ENCODE data around the gene TAS2R42.

Gene TAS2R42

GRCh38 chr12:11186837-11187236, at the start of gene TAS2R42:
TSS of gene TAS2R42 (minus strand) at chr12:11186937. CDS start at chr12:11186937, 0 bp downstream.
- Mint-ChIP-seq H3K4me1 (peaks cover 4% of the 10 kb centered on the region), H3K4me3 (no peak within 1 kb of the TSS), H3K9me3 (no peaks in the 10 kb centered on the region), H3K36me3 (ENCODE audit: low read depth) (peaks cover 2% of the 10 kb centered on the region), H3K27ac (no peak within 1 kb of the TSS), H3K27me3 (no peaks in the 10 kb centered on the region)
- DNase-seq (no peak), ATAC-seq (no peak)

GRCh38 chr12:11233532-11233931, 46.8 kb upstream of the TAS2R42 start:
- H3K4me1 Mint-ChIP-seq, result no peaks in the 10 kb centered on the region
- no peaks in the 10 kb centered on the region for H3K36me3 Mint-ChIP-seq (ENCODE audit: low read depth)
- no peaks in the 10 kb centered on the region for H3K27me3 Mint-ChIP-seq
- DNase-seq (no peak), ATAC-seq (no peak)
- peaks cover 4% of the 10 kb centered on the region for H3K9me3 Mint-ChIP-seq
- no peak overlapping the region for H3K4me3 Mint-ChIP-seq
- no peak overlapping the region for H3K27ac Mint-ChIP-seq

GRCh38 chr12:11228296-11228879, 41.7 kb upstream of the TAS2R42 start:
- Mint-ChIP-seq H3K27ac (no peak overlapping the region), H3K27me3 (no peaks in the 10 kb centered on the region), H3K9me3 (no peaks in the 10 kb centered on the region), H3K4me3 (no peak overlapping the region), H3K4me1 (no peaks in the 10 kb centered on the region), H3K36me3 (ENCODE audit: low read depth) (no peaks in the 10 kb centered on the region)
- ATAC-seq (no peak), DNase-seq (peak; percentile 33)

- no peak overlapping the region for H3K27ac Mint-ChIP-seq
- no peaks in the 10 kb centered on the region for H3K36me3 Mint-ChIP-seq (ENCODE audit: low read depth)
- DNase-seq (no peak), ATAC-seq (no peak)
- no peaks in the 10 kb centered on the region for H3K27me3 Mint-ChIP-seq
- H3K4me3 Mint-ChIP-seq, result no peak overlapping the region
- H3K4me1 Mint-ChIP-seq, result no peaks in the 10 kb centered on the region
- peaks cover 3% of the 10 kb centered on the region for H3K9me3 Mint-ChIP-seq
Measured at GRCh38 chr12:11227373-11227772, 40.6 kb upstream of the TAS2R42 start.

- Mint-ChIP-seq H3K4me3 (no peak overlapping the region), H3K27ac (no peak overlapping the region), H3K4me1 (no peaks in the 10 kb centered on the region), H3K9me3 (peaks cover 9% of the 10 kb centered on the region), H3K36me3 (ENCODE audit: low read depth) (peaks cover 2% of the 10 kb centered on the region), H3K27me3 (no peaks in the 10 kb centered on the region)
- DNase-seq, result no peak
- no peak for ATAC-seq
Measured at GRCh38 chr12:11209113-11209512, 22.4 kb upstream of the TAS2R42 start.

GRCh38 chr12:11204173-11204572, 17.4 kb upstream of the TAS2R42 start:
- Mint-ChIP-seq H3K4me3 (no peak overlapping the region), H3K36me3 (ENCODE audit: low read depth) (peaks cover 2% of the 10 kb centered on the region), H3K27me3 (no peaks in the 10 kb centered on the region), H3K4me1 (no peaks in the 10 kb centered on the region), H3K27ac (no peak overlapping the region), H3K9me3 (peaks cover 13% of the 10 kb centered on the region)
- ATAC-seq, result no peak
- DNase-seq, result no peak

- peaks cover 13% of the 10 kb centered on the region for H3K9me3 Mint-ChIP-seq
- H3K36me3 Mint-ChIP-seq (ENCODE audit: low read depth), result peaks cover 2% of the 10 kb centered on the region
- ATAC-seq (no peak), DNase-seq (no peak)
- no peak overlapping the region for H3K4me3 Mint-ChIP-seq
- no peaks in the 10 kb centered on the region for H3K27me3 Mint-ChIP-seq
- H3K27ac Mint-ChIP-seq, result no peak overlapping the region
- H3K4me1 Mint-ChIP-seq, result no peaks in the 10 kb centered on the region
Measured at GRCh38 chr12:11202811-11203210, 16.1 kb upstream of the TAS2R42 start.

- DNase-seq (no peak), ATAC-seq (no peak)
- Mint-ChIP-seq H3K27me3 (no peaks in the 10 kb centered on the region), H3K27ac (no peak overlapping the region), H3K4me1 (peaks cover 7% of the 10 kb centered on the region), H3K36me3 (ENCODE audit: low read depth) (no peaks in the 10 kb centered on the region), H3K4me3 (no peak overlapping the region), H3K9me3 (no peaks in the 10 kb centered on the region)
Measured at GRCh38 chr12:11183011-11183410, 3.7 kb downstream of the TAS2R42 start.

GRCh38 chr12:11182529-11182928, 4.2 kb downstream of the TAS2R42 start:
- H3K27ac Mint-ChIP-seq, result no peak overlapping the region
- DNase-seq, result no peak
- no peak for ATAC-seq
- H3K4me3 Mint-ChIP-seq, result no peak overlapping the region
- H3K4me1 Mint-ChIP-seq, result peaks cover 7% of the 10 kb centered on the region
- no peaks in the 10 kb centered on the region for H3K36me3 Mint-ChIP-seq (ENCODE audit: low read depth)
- H3K27me3 Mint-ChIP-seq, result no peaks in the 10 kb centered on the region
- no peaks in the 10 kb centered on the region for H3K9me3 Mint-ChIP-seq

GRCh38 chr12:11178250-11178649, 8.5 kb downstream of the TAS2R42 start:
- Mint-ChIP-seq H3K4me1 (peaks cover 15% of the 10 kb centered on the region), H3K27me3 (no peaks in the 10 kb centered on the region), H3K9me3 (no peaks in the 10 kb centered on the region), H3K27ac (no peak overlapping the region), H3K4me3 (no peak overlapping the region), H3K36me3 (ENCODE audit: low read depth) (peaks cover 21% of the 10 kb centered on the region)
- ATAC-seq (no peak), DNase-seq (no peak)

- Mint-ChIP-seq H3K4me3 (no peak overlapping the region), H3K4me1 (peaks cover 37% of the 10 kb centered on the region), H3K27ac (no peak overlapping the region), H3K36me3 (ENCODE audit: low read depth) (peaks cover 52% of the 10 kb centered on the region), H3K9me3 (no peaks in the 10 kb centered on the region), H3K27me3 (no peaks in the 10 kb centered on the region)
- no peak for DNase-seq
- ATAC-seq, result no peak
Measured at GRCh38 chr12:11174022-11174421, 12.7 kb downstream of the TAS2R42 start.

GRCh38 chr12:11171969-11172675, 14.6 kb downstream of the TAS2R42 start:
- DNase-seq (no peak), ATAC-seq (no peak)
- no peaks in the 10 kb centered on the region for H3K27me3 Mint-ChIP-seq
- peaks cover 66% of the 10 kb centered on the region for H3K36me3 Mint-ChIP-seq (ENCODE audit: low read depth)
- H3K9me3 Mint-ChIP-seq, result no peaks in the 10 kb centered on the region
- peaks cover 53% of the 10 kb centered on the region for H3K4me1 Mint-ChIP-seq
- H3K4me3 Mint-ChIP-seq, result peak overlapping the region; percentile 99
- peak overlapping the region; percentile 100 for H3K27ac Mint-ChIP-seq

GRCh38 chr12:11171145-11171968, 15.4 kb downstream of the TAS2R42 start, which contains the start of gene SMIM10L1:
TSS of gene SMIM10L1 (plus strand) at chr12:11171194. CDS start at chr12:11171357, 163 bp downstream.
- H3K27ac Mint-ChIP-seq, result peak within 1 kb of the TSS; percentile 100
- ATAC-seq, result peak; percentile 99
- DNase-seq, result peak; percentile 88
- H3K9me3 Mint-ChIP-seq, result no peaks in the 10 kb centered on the region
- H3K27me3 Mint-ChIP-seq, result no peaks in the 10 kb centered on the region
- peaks cover 59% of the 10 kb centered on the region for H3K4me1 Mint-ChIP-seq
- H3K4me3 Mint-ChIP-seq, result peak within 1 kb of the TSS; percentile 99
- peaks cover 68% of the 10 kb centered on the region for H3K36me3 Mint-ChIP-seq (ENCODE audit: low read depth)

GRCh38 chr12:11170810-11171144, 16.0 kb downstream of the TAS2R42 start:
- no peaks in the 10 kb centered on the region for H3K9me3 Mint-ChIP-seq
- H3K4me3 Mint-ChIP-seq, result peak overlapping the region; percentile 99
- H3K27ac Mint-ChIP-seq, result peak overlapping the region; percentile 100
- H3K36me3 Mint-ChIP-seq (ENCODE audit: low read depth), result peaks cover 68% of the 10 kb centered on the region
- H3K4me1 Mint-ChIP-seq, result peaks cover 63% of the 10 kb centered on the region
- no peaks in the 10 kb centered on the region for H3K27me3 Mint-ChIP-seq
- DNase-seq (no peak), ATAC-seq (no peak)

GRCh38 chr12:11166300-11166699, 20.4 kb downstream of the TAS2R42 start:
- Mint-ChIP-seq H3K27me3 (no peaks in the 10 kb centered on the region), H3K36me3 (ENCODE audit: low read depth) (peaks cover 59% of the 10 kb centered on the region), H3K4me1 (peaks cover 60% of the 10 kb centered on the region), H3K27ac (no peak overlapping the region), H3K9me3 (no peaks in the 10 kb centered on the region), H3K4me3 (no peak overlapping the region)
- DNase-seq (no peak), ATAC-seq (no peak)

All from activated naive CD8-positive, alpha-beta T cell treated with anti-CD3 and anti-CD28 coated beads, Interleukin-2, amount 50 U/mL, for 24 hours (primary cell).